Mesothelial cell of epicardium (in vitro differentiated cells): Measurements from ENCODE around the gene WWOX. TPM values are rescaled to one million over a fixed set of nuclear protein-coding genes. Genes with fewer than 3 reads are reported as not detected.

Source experiments
- DNase-seq, 2 experiments: peaks; one replicate each; pipeline ENCODE4 v3.0.0; 2021; ENCODE audit warnings: low spot score in 2 of 2; ENCODE audit not compliant: unreplicated experiment in 2 of 2
- H3K27ac Mint-ChIP-seq: 2 replicates; pipeline ENCODE4 v1.8.0; 2021; ENCODE audit warnings: mixed read lengths
- H3K27me3 Mint-ChIP-seq: 2 replicates; pipeline ENCODE4 v1.8.0; 2021; ENCODE audit warnings: low read depth, mixed read lengths
- H3K36me3 Mint-ChIP-seq: 2 replicates; pipeline ENCODE4 v1.8.0; 2021; ENCODE audit warnings: mixed read lengths
- H3K4me1 Mint-ChIP-seq: 2 replicates; pipeline ENCODE4 v1.8.0; 2021; ENCODE audit warnings: mixed read lengths
- H3K4me3 Mint-ChIP-seq: 2 replicates; pipeline ENCODE4 v1.8.0; 2021; ENCODE audit warnings: mild to moderate bottlenecking, moderate library complexity, mixed read lengths
- H3K9me3 Mint-ChIP-seq: 2 replicates; pipeline ENCODE4 v1.8.0; 2021; ENCODE audit warnings: mixed read lengths
- total RNA-seq: library from RNA; stranded (reverse); gene quantifications from 3 replicates; pipeline ENCODE4 v1.2.1, GENCODE V29; 2021
- TF ChIP-seq, protein P1 (sequence below): fragments of 200-600 bp; sonication (generic); IDR thresholded peaks from one replicate; pipeline ENCODE4 v1.5.0; 2021; ENCODE audit warnings: antibody characterized with exemption; ENCODE audit not compliant: unreplicated experiment

The WWOX gene
- total RNA-seq, 1 donor from 2014 or later = 29.7 TPM

DNA sequence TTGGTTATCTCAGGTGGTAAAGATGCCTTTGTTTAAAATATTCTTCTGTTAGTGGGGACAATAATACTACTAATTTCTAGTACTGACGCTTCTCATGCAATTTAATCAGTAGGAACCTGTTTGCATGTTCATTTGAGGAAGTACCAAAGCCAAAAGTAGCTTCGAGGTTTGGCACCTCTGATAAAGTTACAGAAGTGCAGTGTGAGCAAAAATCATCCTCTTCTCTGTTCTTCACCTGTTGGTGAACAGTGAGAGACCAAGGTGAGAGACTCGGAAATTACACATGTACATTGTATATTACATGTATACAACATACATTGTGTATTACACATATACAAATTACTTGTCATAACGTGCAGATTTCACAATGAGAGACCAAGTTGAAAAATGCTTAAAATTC lies 1096.5 kb downstream of the WWOX start:
- peaks cover 24% of the 10 kb centered on the region for H3K27me3 Mint-ChIP-seq
- H3K36me3 Mint-ChIP-seq = no peaks in the 10 kb centered on the region
- DNase-seq = no peak
- no peak overlapping the region for H3K27ac Mint-ChIP-seq
- TF ChIP-seq, protein P1, sequence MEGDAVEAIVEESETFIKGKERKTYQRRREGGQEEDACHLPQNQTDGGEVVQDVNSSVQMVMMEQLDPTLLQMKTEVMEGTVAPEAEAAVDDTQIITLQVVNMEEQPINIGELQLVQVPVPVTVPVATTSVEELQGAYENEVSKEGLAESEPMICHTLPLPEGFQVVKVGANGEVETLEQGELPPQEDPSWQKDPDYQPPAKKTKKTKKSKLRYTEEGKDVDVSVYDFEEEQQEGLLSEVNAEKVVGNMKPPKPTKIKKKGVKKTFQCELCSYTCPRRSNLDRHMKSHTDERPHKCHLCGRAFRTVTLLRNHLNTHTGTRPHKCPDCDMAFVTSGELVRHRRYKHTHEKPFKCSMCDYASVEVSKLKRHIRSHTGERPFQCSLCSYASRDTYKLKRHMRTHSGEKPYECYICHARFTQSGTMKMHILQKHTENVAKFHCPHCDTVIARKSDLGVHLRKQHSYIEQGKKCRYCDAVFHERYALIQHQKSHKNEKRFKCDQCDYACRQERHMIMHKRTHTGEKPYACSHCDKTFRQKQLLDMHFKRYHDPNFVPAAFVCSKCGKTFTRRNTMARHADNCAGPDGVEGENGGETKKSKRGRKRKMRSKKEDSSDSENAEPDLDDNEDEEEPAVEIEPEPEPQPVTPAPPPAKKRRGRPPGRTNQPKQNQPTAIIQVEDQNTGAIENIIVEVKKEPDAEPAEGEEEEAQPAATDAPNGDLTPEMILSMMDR = no peak
- H3K9me3 Mint-ChIP-seq = no peaks in the 10 kb centered on the region
- no peak overlapping the region for H3K4me3 Mint-ChIP-seq
- no peaks in the 10 kb centered on the region for H3K4me1 Mint-ChIP-seq

DNA sequence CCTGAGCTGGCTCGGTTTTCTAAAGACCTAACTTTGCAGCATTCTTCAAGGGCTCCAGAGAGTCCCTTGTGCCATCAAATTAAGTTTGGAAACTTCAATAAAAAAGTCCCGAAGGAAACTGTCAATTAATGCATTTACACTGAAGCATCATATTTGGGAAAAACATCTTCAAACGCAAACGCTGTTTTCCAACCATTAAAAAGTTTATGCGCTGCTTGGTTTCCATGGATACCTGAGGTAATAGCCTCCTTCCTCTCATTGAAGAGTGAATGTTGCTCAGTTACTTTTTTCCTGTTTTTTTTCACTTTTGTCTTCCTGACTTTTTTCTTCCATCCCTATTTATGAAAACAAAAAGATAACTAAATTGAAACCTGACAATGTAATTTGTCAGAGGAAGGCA lies 1102.0 kb downstream of the WWOX start:
- DNase-seq = no peak
- Mint-ChIP-seq H3K27ac (no peak overlapping the region), H3K4me3 (no peak overlapping the region), H3K9me3 (no peaks in the 10 kb centered on the region), H3K27me3 (peaks cover 2% of the 10 kb centered on the region), H3K36me3 (no peaks in the 10 kb centered on the region), H3K4me1 (no peaks in the 10 kb centered on the region)
- TF ChIP-seq, protein P1 = no peak

DNA sequence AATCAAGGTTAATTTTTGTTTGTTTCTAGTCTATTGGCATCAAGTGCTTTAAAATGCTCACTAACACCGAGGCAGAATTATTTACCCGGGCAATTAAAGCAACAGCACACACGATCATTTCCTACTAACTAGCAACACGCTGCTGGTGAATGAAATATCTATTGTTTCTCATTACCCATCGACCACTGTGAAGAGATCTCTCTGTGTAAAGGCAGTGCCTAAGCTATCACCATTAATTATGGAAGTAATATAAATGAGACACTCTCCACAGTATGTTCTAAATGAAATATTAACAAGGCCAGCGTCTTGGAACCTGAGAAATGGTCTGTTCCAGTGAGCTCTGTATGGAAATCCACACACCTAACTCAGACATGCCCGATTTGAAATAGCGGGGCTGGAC lies 1103.5 kb downstream of the WWOX start:
- no peak for DNase-seq
- Mint-ChIP-seq H3K4me3 (no peak overlapping the region), H3K27me3 (peaks cover 2% of the 10 kb centered on the region), H3K27ac (no peak overlapping the region), H3K36me3 (no peaks in the 10 kb centered on the region), H3K9me3 (no peaks in the 10 kb centered on the region), H3K4me1 (no peaks in the 10 kb centered on the region)
- TF ChIP-seq, protein P1 = no peak

DNA sequence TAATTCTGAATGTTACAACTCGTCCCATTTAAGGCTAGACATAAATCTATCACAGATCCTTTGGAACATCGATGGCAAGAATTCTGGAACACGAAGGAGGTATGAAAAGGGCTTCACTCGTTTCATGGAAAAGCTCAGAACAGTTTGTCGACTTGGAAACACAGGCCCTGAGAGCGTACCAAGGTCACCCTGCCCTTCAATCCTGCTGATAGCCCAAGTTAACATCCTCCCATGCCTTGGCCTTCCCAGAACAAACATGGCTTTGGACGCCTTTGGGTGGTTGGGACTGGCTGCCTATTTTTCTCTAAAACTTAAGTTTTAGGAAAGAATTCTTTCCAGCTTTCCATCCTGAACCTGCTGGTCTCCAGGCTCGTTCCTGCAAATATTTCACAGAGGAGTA lies 1105.0 kb downstream of the WWOX start:
- TF ChIP-seq, protein P1 = no peak
- H3K4me1 Mint-ChIP-seq = no peaks in the 10 kb centered on the region
- peaks cover 2% of the 10 kb centered on the region for H3K27me3 Mint-ChIP-seq
- no peak overlapping the region for H3K27ac Mint-ChIP-seq
- no peak overlapping the region for H3K4me3 Mint-ChIP-seq
- DNase-seq = no peak
- H3K9me3 Mint-ChIP-seq = no peaks in the 10 kb centered on the region
- no peaks in the 10 kb centered on the region for H3K36me3 Mint-ChIP-seq

DNA sequence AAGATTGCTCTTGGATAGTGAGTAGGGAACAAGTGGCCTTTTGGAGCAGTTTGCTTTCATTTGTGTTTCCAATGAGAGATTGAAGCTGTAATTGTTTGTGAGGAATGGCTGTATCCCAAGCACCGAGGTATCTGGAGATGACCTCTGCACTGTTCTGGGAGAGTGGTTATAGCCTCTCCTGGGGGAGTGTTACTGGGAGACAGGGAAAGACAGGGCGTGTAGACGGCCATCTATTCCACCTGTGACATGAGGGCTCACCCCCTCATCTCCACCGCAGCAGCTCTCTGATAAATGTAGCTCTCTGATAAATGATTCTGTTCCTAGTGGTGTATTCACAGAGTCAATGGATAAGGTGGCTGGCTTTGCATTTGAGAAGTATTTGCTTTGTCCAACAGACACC lies 1107.4 kb downstream of the WWOX start:
- TF ChIP-seq, protein P1 = no peak
- no peak for DNase-seq
- no peaks in the 10 kb centered on the region for H3K4me1 Mint-ChIP-seq
- H3K36me3 Mint-ChIP-seq = no peaks in the 10 kb centered on the region
- no peak overlapping the region for H3K27ac Mint-ChIP-seq
- H3K27me3 Mint-ChIP-seq = peaks cover 3% of the 10 kb centered on the region
- no peaks in the 10 kb centered on the region for H3K9me3 Mint-ChIP-seq
- H3K4me3 Mint-ChIP-seq = no peak overlapping the region

DNA sequence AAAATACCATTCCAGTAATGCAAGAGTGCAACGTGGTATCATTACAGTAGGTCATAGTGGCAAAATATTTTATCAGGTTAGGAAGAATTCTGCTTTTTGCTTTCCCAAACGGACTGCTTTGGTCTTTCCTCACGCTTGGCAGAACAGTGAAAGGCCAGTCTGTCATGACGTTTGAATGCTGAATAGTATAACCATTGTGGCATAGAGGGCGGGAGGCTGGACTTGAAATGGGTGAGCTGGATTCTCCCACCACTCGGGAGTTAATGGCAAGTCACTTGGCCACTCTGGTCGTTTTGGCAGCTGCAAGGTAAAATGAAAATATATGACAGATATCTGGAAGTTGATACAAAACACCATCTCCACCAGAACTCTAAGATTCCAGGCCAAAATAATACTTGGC lies 1109.9 kb downstream of the WWOX start:
- Mint-ChIP-seq H3K36me3 (peaks cover 3% of the 10 kb centered on the region), H3K4me1 (no peaks in the 10 kb centered on the region)
- TF ChIP-seq, protein P1 = no peak

More for the DNA sequence above, 1109.9 kb downstream of the WWOX start:
- H3K9me3 Mint-ChIP-seq = peaks cover 9% of the 10 kb centered on the region
- H3K4me3 Mint-ChIP-seq = no peak overlapping the region
- no peak overlapping the region for H3K27ac Mint-ChIP-seq
- H3K27me3 Mint-ChIP-seq = peaks cover 3% of the 10 kb centered on the region
- no peak for DNase-seq
